K562 (cell line): Measurements from ENCODE around the gene LMLN. TPM values are rescaled to one million over a fixed set of nuclear protein-coding genes. Genes with fewer than 3 reads are reported as not detected.

Source experiments
- ARHGAP35 ChIP-seq: fragments of 450-650 bp; IDR thresholded peaks from 2 replicates; pipeline ENCODE4 v1.6.1; 2018; ENCODE audit not compliant: partially characterized antibody
- BRD4 ChIP-seq: fragments of 200-600 bp; sonication (generic); IDR thresholded peaks from 2 replicates; pipeline ENCODE4 v1.6.1; 2017; ENCODE audit warnings: inconsistent platforms
- EGR1 ChIP-seq: fragments of 450-650 bp; conservative IDR thresholded peaks from 2 replicates; pipeline ENCODE4 v1.6.1; 2017; ENCODE audit warnings: mild to moderate bottlenecking
- ETS1 ChIP-seq: conservative IDR thresholded peaks from 2 replicates; pipeline ENCODE4 v1.6.1; 2011; ENCODE audit warnings: low read depth, mild to moderate bottlenecking, low read length; ENCODE audit not compliant: control insufficient read depth
- ETV1 ChIP-seq: fragments of 450-650 bp; conservative IDR thresholded peaks from 2 replicates; pipeline ENCODE4 v1.6.1; 2016; ENCODE audit warnings: missing genetic modification characterization, control low read depth, low read depth, missing compliant biosample characterization
- FOXK1 ChIP-seq: sonication (generic); formaldehyde crosslinking; IDR thresholded peaks from 2 replicates; pipeline ENCODE4 v1.8.0; 2022; ENCODE audit warnings: missing genetic modification reagents, mild to moderate bottlenecking, borderline replicate concordance
- MAFF ChIP-seq: IDR thresholded peaks from 2 replicates; pipeline ENCODE4 v1.6.1; 2012; ENCODE audit warnings: low read length, improper control_type of control experiment
- MAFG ChIP-seq: fragments of 450-650 bp; conservative IDR thresholded peaks from 2 replicates; pipeline ENCODE4 v1.6.1; 2016; ENCODE audit warnings: missing genetic modification characterization, missing compliant biosample characterization
- MYC ChIP-seq, 2 experiments: fragments of 250-450 bp in 1 of 2; sonication (Bioruptor Pico) in 1 of 2; IDR thresholded peaks; 2 replicates each; pipeline versions ENCODE4 v1.5.1 to v1.6.1; 2012 to 2021; ENCODE audit warnings: low read depth in 2 of 2, borderline replicate concordance in 1 of 2, improper control_type of control experiment in 1 of 2, low read length in 1 of 2, mild to moderate bottlenecking in 1 of 2, moderate library complexity in 1 of 2
- NFYB ChIP-seq: IDR thresholded peaks from 2 replicates; pipeline ENCODE4 v1.6.1; 2011; ENCODE audit warnings: mild to moderate bottlenecking, moderate library complexity; ENCODE audit not compliant: insufficient read length; ENCODE audit errors: extremely low read depth
- PBX2 ChIP-seq, 2 experiments: IDR thresholded peaks in 1 of 2; conservative IDR thresholded peaks in 1 of 2; 2 replicates each; pipeline ENCODE4 v1.6.1; 2016; ENCODE audit warnings: low read depth in 2 of 2, mild to moderate bottlenecking in 1 of 2, missing compliant biosample characterization in 1 of 2, missing genetic modification characterization in 1 of 2, moderate library complexity in 1 of 2
- STAT6 ChIP-seq: sonication (generic); formaldehyde crosslinking; IDR thresholded peaks from 2 replicates; pipeline ENCODE4 v1.8.1; 2023; ENCODE audit warnings: mild to moderate bottlenecking, missing genetic modification reagents
- TBL1XR1 ChIP-seq, 2 experiments: IDR thresholded peaks; 2 replicates each; pipeline ENCODE4 v1.6.1; 2012; ENCODE audit warnings: improper control_type of control experiment in 2 of 2, low read length in 2 of 2, mild to moderate bottlenecking in 1 of 2
- ZNF140 ChIP-seq: fragments of 250-450 bp; sonication (Bioruptor Pico); IDR thresholded peaks from 2 replicates; pipeline ENCODE4 v1.8.0; 2021; ENCODE audit warnings: moderate library complexity, mild to moderate bottlenecking, inconsistent platforms
- ZNF766 ChIP-seq: fragments of 200-800 bp; sonication (Bioruptor generic); conservative IDR thresholded peaks from 2 replicates; pipeline ENCODE4 v1.6.1; 2016; ENCODE audit warnings: missing genetic modification characterization, missing compliant biosample characterization
- polyA plus RNA-seq, 8 experiments: library from polyadenylated mRNA; depleted of rRNA in 4 of 8; stranded (reverse) in 5 of 8; unstranded in 3 of 8; fragments of >200 nt; fragmentation: Nextera tagmentation in 2 of 8; fragmentation: Illumina TruSeq in 1 of 8; extraction: Ambion mirVana in 2 of 8; extraction: Trizol in 1 of 8; gene quantifications; 2 replicates each; pipeline versions ENCODE4 v1.2.1 to v1.2.3, GENCODE V29; 2011 to 2014; ENCODE audit warnings: inconsistent platforms in 1 of 8, missing spikeins in 1 of 8
- total RNA-seq, 7 experiments: library from RNA; depleted of rRNA in 6 of 7; stranded (reverse); fragments of >200 nt in 6 of 7; fragmentation: Illumina TruSeq in 2 of 7; extraction: Trizol in 2 of 7; gene quantifications; 2 replicates each; pipeline versions ENCODE4 v1.2.1 to v1.2.3, GENCODE V29; 2011 to 2021; ENCODE audit warnings: low replicate concordance in 1 of 7
- TF ChIP-seq, protein P1 (sequence below): IDR thresholded peaks from 2 replicates; pipeline ENCODE4 v1.6.1; 2011; ENCODE audit warnings: borderline replicate concordance, low read depth, mild to moderate bottlenecking, moderate library complexity, low read length; ENCODE audit not compliant: insufficient read depth, poor library complexity, severe bottlenecking

LMLN gene
- total and polyA plus RNA-seq, 9 of the 15 experiments (the other 6 are each of a cell fraction or from before 2014, with no cell fraction given), result 2.2 to 15.9 (median 6.9) TPM

DNA sequence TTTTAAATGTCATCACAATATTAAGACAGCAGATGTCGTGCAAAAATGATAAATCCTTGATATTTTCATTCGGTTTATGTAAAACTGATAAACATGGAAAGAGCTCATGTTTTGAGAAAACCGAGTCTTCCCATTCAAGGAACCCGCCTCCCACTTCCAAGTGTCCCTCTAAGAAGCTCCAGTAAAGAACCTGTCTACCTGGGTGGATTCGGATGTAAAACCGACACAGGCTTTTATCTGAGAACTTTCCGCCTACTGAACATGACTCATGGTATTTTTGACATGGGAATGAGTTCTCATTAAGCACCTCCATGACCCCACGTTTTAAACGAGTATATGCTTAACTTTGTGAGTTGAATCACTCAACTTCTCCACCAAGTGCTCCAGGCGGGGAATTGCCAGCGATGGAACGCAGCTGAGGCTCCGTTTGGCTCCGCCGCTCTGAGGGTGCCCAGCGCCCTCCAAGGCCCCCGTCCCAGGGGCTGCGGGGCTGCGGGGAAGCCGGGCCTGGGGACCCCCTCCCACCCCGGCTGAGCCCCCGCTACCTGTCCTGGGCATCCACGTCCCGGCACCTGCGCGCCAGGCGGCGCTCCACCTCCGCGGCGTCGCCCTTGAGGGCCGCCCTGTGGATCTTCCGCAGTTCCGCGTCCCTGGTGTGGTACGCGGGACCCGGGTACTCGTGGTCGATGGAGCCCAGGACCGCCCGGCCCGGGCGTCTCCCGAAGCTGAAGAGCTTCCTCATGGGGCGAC is 119.9 kb downstream of the LMLN start (continued):
- TF ChIP-seq PBX2 (CRISPR knock-in tag; IDR thresholded peaks at IDR 0.05; ENCODE audit: low read depth) (no peak), PBX2 (tag; conservative IDR thresholded peaks at IDR 0.05; ENCODE audit: low read depth) (peak; percentile 18; the same call in 1 of the 2 replicates), FOXK1 (peak; percentile 24; the same call in 1 of the 2 replicates), ZNF766 (CRISPR knock-in tag) (0 out of 2 replicates have a peak, but pooled peaks have one; percentile 32), MYC (IDR thresholded peaks at IDR 0.05; ENCODE audit: low read depth, low read length) (peak; percentile 79), MYC (CRISPR knock-in tag; IDR thresholded peaks at IDR 0.05; ENCODE audit: borderline replicate concordance, low read depth) (no peak), NFYB (no peak), STAT6 (CRISPR knock-in tag) (no peak), MAFF (peak; percentile 67), EGR1 (peak; percentile 68), ETS1 (no peak), ETV1 (peak; percentile 31; the same call in 1 of the 2 replicates), ZNF140 (CRISPR knock-in tag) (no peak), TBL1XR1 (IDR thresholded peaks at IDR 0.05; ENCODE audit: low read length in 2 of 2) (no peak), MAFG (tag) (peak; percentile 84), ARHGAP35 (no peak), BRD4 (peak; percentile 48; the same call in 1 of the 2 replicates)
- TF ChIP-seq, protein P1, sequence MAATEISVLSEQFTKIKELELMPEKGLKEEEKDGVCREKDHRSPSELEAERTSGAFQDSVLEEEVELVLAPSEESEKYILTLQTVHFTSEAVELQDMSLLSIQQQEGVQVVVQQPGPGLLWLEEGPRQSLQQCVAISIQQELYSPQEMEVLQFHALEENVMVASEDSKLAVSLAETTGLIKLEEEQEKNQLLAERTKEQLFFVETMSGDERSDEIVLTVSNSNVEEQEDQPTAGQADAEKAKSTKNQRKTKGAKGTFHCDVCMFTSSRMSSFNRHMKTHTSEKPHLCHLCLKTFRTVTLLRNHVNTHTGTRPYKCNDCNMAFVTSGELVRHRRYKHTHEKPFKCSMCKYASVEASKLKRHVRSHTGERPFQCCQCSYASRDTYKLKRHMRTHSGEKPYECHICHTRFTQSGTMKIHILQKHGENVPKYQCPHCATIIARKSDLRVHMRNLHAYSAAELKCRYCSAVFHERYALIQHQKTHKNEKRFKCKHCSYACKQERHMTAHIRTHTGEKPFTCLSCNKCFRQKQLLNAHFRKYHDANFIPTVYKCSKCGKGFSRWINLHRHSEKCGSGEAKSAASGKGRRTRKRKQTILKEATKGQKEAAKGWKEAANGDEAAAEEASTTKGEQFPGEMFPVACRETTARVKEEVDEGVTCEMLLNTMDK, result peak; percentile 79
